HG02840 (cell line): Measurements from ENCODE around the gene CLSTN3.

Experiments
- ATAC-seq: cut with Tn5 transposase; IDR thresholded peaks from one replicate; pipeline ENCODE4 v1.9.1; 2021; ENCODE audit warnings: mild to moderate bottlenecking, moderate library complexity, moderate number of reproducible peaks; ENCODE audit not compliant: unreplicated experiment, low FRiP score

Gene CLSTN3

GRCh38 chr12:7145671-7146070 lies 15.5 kb downstream of the CLSTN3 start:
- ATAC-seq: no peak

DNA sequence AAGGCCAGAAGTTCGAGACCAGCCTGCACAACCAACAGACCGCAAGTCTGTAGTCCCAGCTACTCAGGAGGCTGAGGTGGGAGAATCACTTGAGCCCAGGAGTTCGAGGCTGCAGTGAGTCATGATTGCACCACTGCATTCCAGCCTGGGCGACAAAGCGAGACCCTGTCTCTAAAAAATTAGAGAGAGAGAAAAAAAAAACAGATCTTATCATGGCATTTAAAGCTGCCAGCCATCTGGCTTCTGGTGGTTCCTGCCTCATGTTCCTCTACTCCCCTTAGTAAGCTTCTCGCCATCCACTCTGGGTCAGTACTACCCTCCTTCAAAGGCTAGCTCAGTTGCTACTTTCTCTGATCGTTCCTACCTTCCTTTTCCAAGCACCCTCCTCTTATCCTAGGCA lies 16.1 kb downstream of the CLSTN3 start:
- no peak for ATAC-seq

GRCh38 chr12:7146906-7147305 lies 16.7 kb downstream of the CLSTN3 start:
- no peak for ATAC-seq

DNA sequence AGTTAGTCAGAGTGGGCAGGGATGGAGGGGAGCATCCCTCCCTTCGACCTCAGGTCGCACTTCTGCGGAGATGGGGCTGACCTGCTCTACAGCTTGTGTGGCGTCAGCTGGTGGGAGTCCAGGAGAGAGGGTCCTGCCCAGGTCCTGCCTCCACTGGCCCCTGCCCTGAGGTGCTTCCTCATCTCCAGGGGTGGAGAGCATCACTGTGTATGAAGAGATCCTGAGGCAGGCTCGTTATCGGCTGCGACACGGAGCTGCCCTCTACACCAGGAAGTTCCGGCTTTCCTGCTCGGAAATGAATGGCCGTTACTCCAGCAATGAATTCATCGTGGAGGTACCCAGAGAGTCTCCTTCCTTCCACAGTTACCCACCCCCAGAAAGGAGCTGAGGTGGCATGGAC lies 20.2 kb downstream of the CLSTN3 start:
- no peak for ATAC-seq

GRCh38 chr12:7150841-7151240 lies 20.7 kb downstream of the CLSTN3 start:
- no peak for ATAC-seq

GRCh38 chr12:7151532-7151931 lies 21.4 kb downstream of the CLSTN3 start:
- no peak for ATAC-seq

- no peak for ATAC-seq
These were observed 22.6 kb downstream of the CLSTN3 start for GRCh38 chr12:7152818-7153217.

- ATAC-seq: no peak
These were observed 23.9 kb downstream of the CLSTN3 start for GRCh38 chr12:7154042-7154441.

DNA sequence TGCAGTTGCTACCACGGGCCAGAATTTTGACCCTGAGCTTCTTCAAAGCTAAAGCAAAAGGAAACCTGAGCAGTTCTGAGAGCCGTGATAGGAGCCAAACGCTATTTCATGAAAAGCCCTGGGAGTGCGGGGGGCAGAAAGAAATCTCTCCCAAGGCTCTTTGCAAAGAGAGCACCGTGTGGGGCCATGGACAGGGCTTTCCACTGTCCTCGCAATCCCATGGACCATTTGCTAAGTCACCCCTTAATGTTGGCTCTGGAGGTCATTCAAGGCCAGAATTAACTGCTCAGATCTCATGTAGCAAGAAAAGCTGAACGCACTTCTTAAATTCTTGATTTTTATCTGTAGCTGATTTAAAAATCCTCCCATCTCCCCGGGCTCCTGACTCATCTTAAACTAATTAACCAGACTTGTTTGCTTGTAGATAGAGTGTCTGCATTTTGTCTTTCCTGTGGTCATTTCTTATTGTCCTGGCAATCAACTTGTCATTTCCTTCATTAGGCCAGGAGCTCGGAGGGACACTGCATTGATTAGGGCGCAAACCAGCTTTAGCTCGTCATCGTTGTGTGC lies 24.8 kb downstream of the CLSTN3 start:
- no peak for ATAC-seq

- no peak for ATAC-seq
These were observed 25.4 kb downstream of the CLSTN3 start for GRCh38 chr12:7155471-7156034.

DNA sequence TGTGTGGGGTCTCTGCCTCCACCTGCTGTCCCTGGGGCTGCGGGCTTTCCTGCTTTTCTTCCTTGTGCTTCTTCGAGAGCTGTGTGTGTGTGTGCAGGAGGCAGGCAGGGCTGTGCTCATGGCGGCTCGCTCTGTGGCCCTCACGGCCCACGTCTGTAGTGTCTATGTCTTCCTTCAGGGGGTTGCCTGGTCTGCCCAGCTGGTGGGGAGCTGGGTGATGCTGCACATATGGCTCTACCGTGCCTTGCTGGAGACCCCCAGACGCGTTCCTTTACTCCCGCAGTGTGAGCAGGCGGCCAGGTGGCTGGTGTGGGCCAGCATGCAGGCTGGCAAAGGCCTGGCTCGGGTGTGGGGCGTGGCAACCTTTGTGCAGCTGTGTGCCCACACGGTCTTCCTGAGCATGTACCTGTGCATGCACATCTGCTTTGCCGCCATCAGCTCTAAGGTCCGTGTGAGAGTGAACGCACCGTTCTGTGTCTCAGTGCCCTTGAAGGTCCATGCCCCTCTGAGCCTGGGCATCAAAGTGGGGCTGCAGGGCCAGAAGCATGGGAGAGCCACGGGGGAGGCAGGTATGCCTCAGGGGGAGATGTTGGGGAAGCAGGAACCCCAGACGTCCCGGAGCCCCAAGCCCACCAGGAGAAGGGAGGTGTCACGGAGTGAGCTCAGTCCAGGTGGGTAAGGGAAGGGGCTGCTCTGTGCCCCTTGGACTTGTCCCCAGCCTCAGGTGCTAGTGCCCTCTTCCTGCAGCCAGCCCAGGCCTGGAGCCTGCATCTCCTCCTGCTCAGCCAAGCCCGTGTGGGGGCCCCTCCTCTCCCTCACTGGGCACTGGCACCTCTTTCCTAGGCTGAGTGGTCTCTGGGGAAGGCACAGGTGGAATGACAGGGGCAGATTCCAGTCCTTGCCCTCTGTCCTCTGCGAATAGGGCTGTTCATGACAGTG lies 26.4 kb downstream of the CLSTN3 start:
- ATAC-seq: no peak

- ATAC-seq: no peak
These were observed 27.2 kb downstream of the CLSTN3 start for GRCh38 chr12:7157391-7157790.

- no peak for ATAC-seq
These were observed 28.8 kb downstream of the CLSTN3 start for GRCh38 chr12:7158781-7159609.

DNA sequence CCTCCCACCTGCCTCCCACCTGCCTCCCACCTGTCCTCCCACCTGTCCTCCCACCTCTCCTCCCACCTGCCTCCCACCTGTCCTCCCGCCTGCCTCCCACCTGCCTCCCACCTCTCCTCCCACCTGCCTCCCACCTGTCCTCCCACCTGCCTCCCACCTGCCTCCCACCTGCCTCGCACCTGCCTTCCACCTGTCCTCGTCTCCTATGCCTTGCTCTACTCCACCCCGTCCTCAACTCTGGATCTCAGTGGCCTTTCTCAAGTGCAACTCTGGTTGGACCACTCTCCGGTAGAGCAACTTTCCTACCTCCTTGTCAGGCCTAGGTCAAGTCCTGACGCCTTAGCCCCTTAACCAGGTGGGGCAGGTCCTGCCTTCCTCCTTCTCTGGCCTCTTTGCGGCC lies 30.0 kb downstream of the CLSTN3 start:
- no peak for ATAC-seq

DNA sequence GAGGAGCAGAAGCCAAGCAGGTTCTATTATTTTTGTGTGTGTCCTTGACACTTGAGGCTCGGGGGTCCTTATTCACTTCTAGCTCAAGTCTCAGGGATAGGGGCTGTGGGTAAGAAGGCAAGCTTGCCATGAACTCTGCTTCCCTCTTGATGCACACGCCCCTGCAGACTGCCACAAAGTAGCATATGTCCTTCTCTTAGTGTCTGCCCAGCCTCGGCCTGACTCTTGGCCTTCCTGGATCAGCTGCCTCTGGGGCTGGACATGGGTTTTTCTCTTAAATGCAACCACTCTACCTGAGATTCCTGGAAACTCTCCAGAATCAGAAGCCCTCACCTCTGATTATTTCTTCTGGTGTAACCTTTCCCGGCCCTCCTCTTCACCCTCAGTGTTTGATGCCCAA lies 31.2 kb downstream of the CLSTN3 start:
- no peak for ATAC-seq

DNA sequence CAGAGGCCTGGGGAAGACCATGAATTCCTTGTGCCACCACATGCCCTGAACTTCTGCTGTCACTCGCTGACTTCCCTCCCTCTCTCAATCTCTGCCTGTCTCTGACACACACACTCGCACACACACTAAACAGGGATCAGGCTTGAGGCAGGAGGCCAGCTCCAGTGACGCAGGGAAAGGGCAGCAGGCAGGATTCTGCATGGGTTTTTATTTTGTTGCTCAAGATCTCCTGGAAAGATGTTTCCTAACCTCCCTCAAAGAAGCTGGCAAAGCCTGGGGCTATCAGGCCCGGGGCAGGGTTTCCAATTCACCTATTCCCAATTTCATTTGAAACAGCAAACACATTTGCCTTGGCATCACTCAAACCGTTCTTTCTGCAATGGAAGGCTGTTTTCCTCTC lies 31.6 kb downstream of the CLSTN3 start:
- no peak for ATAC-seq

GRCh38 chr12:7162691-7163114 lies 32.5 kb downstream of the CLSTN3 start:
- ATAC-seq: no peak

DNA sequence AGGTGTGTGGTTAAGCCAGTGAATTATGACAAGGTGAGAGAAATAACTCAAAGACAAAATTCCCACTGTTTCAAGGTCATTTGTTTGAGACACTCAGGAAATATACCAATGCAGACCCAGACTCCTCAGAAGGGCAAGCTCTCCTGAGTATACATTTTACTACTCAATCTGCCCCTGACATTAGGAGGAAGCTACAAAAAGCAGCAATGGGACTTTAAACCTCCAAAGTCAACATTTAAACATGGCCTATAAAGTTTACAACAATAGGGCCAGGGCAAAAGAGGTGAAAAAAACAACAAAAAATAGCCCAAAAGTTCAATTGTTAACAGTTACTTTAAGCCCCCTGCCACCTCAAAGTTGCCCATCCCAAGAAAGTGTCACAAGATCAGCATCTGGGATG lies 39.8 kb downstream of the CLSTN3 start:
- ATAC-seq: no peak

DNA sequence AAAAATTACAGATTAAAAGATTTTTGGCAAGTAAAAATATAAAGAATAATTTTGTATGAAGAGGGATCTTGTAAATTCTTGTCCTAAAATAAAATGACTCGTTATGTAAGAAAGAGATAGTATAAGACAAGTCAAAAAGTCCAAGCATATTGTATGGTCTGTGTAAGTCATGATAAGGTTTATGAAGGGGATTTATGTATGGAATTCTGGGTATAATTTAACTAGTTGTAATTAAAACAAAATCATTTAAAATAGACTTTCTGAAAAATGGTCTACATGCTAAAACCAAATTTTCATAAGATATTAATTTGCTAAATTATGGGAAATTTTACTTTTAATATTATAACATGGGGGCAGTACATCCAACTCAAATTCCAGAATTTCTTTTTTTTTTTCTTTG lies 41.7 kb downstream of the CLSTN3 start:
- ATAC-seq: no peak

DNA sequence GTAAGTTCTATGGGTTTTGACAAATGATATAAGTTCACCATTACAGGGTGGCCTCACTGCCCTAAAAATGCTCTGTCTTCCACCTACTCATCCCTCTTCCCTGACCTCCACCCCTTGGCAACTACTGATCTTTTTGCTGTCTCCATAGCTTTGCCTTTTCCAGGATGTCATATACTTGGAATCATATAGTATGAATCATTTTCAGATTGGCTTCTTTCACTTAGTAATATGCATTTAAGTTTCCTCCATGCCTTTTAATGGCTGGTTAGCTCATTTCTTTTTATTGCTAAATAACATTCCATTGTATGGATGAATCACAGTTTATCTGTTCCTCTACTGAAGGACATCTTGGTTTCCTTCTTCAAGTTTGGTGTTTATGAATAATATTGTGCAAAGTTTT lies 45.3 kb downstream of the CLSTN3 start:
- no peak for ATAC-seq

DNA sequence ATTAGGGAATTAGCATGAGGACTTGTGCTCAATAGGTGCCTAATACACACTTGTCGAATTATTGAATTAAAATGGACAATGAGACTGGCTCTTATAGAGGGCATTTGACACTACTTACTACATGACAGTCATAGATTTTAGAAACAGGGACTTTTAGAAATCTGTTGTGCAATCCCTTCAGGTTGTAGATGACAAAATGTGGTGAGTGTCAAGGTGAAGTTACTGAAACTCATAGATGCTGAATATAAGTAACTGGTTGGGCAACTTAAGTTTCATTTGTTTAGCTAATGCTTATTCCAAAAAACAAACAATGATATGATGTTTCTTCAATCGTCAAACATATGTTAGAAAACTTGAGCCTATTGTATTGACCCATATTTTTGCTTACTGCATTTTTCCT lies 46.4 kb downstream of the CLSTN3 start:
- no peak for ATAC-seq
